ENCODE results near the gene KIF16B. TPM values are rescaled to one million over a fixed set of nuclear protein-coding genes. Genes with fewer than 3 reads are reported as not detected.

Gene KIF16B
- total and polyA plus RNA-seq, 2 of the 8 experiments (the other 6 are each of a cell fraction or from before 2014, with no cell fraction given) = 3.0 to 9.2 TPM

GRCh38 chr20:16314320-16314719, 258.9 kb downstream of the KIF16B start:
- CTCF ChIA-PET (ENCODE audit: partially characterized antibody) = no interaction called here

More at GRCh38 chr20:16314320-16314719, 258.9 kb downstream of the KIF16B start:
- 86% methylated on average over 3 of the region's 3 CpGs; no CpG with 5 or more reads in 1 of the 2 experiments for WGBS, 2 experiments (ENCODE audit: extremely low coverage in 1 of 2, insufficient coverage in 1 of 2, insufficient read length in 1 of 2, insufficient replicate concordance in 2 of 2, low coverage in 1 of 2, low lambda C conversion rate in 2 of 2, missing lambda C conversion rate in 1 of 2)
- H3K23me2 ChIP-seq (ENCODE audit: low read depth, low read length) = no peaks in the 10 kb centered on the region
- H3K27ac ChIP-seq (ENCODE audit: low read depth, low read length) = no peak overlapping the region
- H3K9me3 ChIP-seq (ENCODE audit: insufficient read depth in 2 of 2, low read depth in 1 of 2, low read length in 1 of 2) = no peaks in the 10 kb centered on the region
- no peaks in the 10 kb centered on the region for H3K27me3 ChIP-seq (replicated peaks in 1 of 4; ENCODE audit: control insufficient read depth in 3 of 4, extremely low read depth in 1 of 4, insufficient read depth in 3 of 4, low read length in 3 of 4)
- POLR2A ChIA-PET (ENCODE audit: partially characterized antibody) = no interaction called here
- no peak overlapping the region for H4K91ac ChIP-seq (replicated peaks; ENCODE audit: insufficient read length, low read length)
- no peak overlapping the region for H2BK20ac ChIP-seq (ENCODE audit: low read length)
- H3K18ac ChIP-seq (ENCODE audit: extremely low read depth, low read length) = no peak overlapping the region
- no peak overlapping the region for H4K5ac ChIP-seq (ENCODE audit: insufficient read length, low read depth, low read length)
- H3K36me3 ChIP-seq (ENCODE audit: control insufficient read depth in 2 of 4, insufficient read depth in 4 of 4, low read length in 3 of 4) = no peaks in the 10 kb centered on the region
- no peaks in the 10 kb centered on the region for H4K20me1 ChIP-seq (replicated peaks in 1 of 2; ENCODE audit: control insufficient read depth in 1 of 2, insufficient read depth in 2 of 2, low read length in 2 of 2)
- H4K8ac ChIP-seq (ENCODE audit: extremely low read depth, insufficient read depth, low read length) = no peak overlapping the region
- FAIRE-seq (no peak), DNase-seq (ENCODE audit: low read depth in 1 of 2, low spot score in 2 of 2) (no peak)
- H2AFZ ChIP-seq (ENCODE audit: low read length) = no peak overlapping the region
- H3K4me3 ChIP-seq (ENCODE audit: extremely low read depth in 1 of 4, insufficient read depth in 2 of 4, low read depth in 3 of 4, low read length in 4 of 4) = no peak overlapping the region
- no peaks in the 10 kb centered on the region for H3K79me2 ChIP-seq (ENCODE audit: control insufficient read depth in 1 of 2, insufficient read depth in 2 of 2, low read length in 2 of 2)
- H2BK5ac ChIP-seq (ENCODE audit: low read depth, low read length) = no peak overlapping the region
- no peak overlapping the region for H2BK12ac ChIP-seq (ENCODE audit: low read depth, low read length)
- H3K23ac ChIP-seq (ENCODE audit: insufficient read length) = no peak overlapping the region
- H3K79me1 ChIP-seq (ENCODE audit: low read depth, low read length) = no peaks in the 10 kb centered on the region
- H3K56ac ChIP-seq (replicated peaks; ENCODE audit: insufficient read length, low read depth, low read length) = no peak overlapping the region
- H3K4ac ChIP-seq (replicated peaks; ENCODE audit: insufficient read length, low read depth, low read length) = no peak overlapping the region
- TF ChIP-seq EP300 (IDR thresholded peaks at IDR 0.05; ENCODE audit: borderline replicate concordance in 1 of 2, low read depth in 2 of 2, low read length in 2 of 2) (no peak), SRF (IDR thresholded peaks at IDR 0.05; ENCODE audit: low read depth, low read length) (no peak), NRF1 (IDR thresholded peaks at IDR 0.05; ENCODE audit: low read depth, low read length) (no peak), TAF7 (optimal IDR thresholded peaks at IDR 0.05; ENCODE audit: borderline replicate concordance, low read depth, low read length) (no peak), RAD21 (IDR thresholded peaks at IDR 0.05 in 1 of 2, conservative IDR thresholded peaks at IDR 0.05 in 1 of 2; ENCODE audit: low read depth in 2 of 2, low read length in 2 of 2) (no peak), HDAC2 (IDR thresholded peaks at IDR 0.05; ENCODE audit: borderline replicate concordance in 1 of 2, low read depth in 2 of 2, low read length in 2 of 2) (no peak), CEBPB (IDR thresholded peaks at IDR 0.05; ENCODE audit: low read depth, low read length) (no peak), KDM5A (IDR thresholded peaks at IDR 0.05; ENCODE audit: low read length) (no peak), HDAC6 (IDR thresholded peaks at IDR 0.05; ENCODE audit: low read depth, low read length) (no peak), KDM4A (IDR thresholded peaks at IDR 0.05; ENCODE audit: low read depth, low read length, severe bottlenecking) (no peak), KDM1A (IDR thresholded peaks at IDR 0.05; ENCODE audit: borderline replicate concordance, low read length) (no peak)
- H2BK120ac ChIP-seq (replicated peaks; ENCODE audit: low read depth, low read length) = no peak overlapping the region
- no peak overlapping the region for H3K14ac ChIP-seq (ENCODE audit: insufficient read length)
- H2BK15ac ChIP-seq (ENCODE audit: low read length) = no peak overlapping the region
- H3K4me2 ChIP-seq (ENCODE audit: insufficient read depth in 1 of 2, low read depth in 2 of 2, low read length in 2 of 2) = no peak overlapping the region
- no peak overlapping the region for H2AK5ac ChIP-seq (ENCODE audit: low read depth, low read length)
- H3K4me1 ChIP-seq (replicated peaks in 1 of 4; ENCODE audit: control insufficient read depth in 3 of 4, insufficient read depth in 4 of 4, low read length in 3 of 4) = no peaks in the 10 kb centered on the region
- H3K9ac ChIP-seq (replicated peaks in 1 of 4; ENCODE audit: extremely low read depth in 1 of 4, low read depth in 3 of 4, low read length in 3 of 4) = no peak overlapping the region

Data from H1 (cell line).